SK-N-SH treated with all-trans-retinoic acid at 6 μM for 48 hours (cell line): ENCODE data around the gene LAMB1.

Experiments used
- ARNTL ChIP-seq: fragments of 450-650 bp; formaldehyde crosslinking; IDR thresholded peaks from 2 replicates; pipeline ENCODE4 v1.5.0; 2020; ENCODE audit warnings: low read depth, mild to moderate bottlenecking, moderate library complexity, borderline replicate concordance
- ESRRG ChIP-seq: fragments of 250-450 bp; sonication (Bioruptor Pico); IDR thresholded peaks from 2 replicates; pipeline ENCODE4 v1.6.1; 2021; ENCODE audit warnings: mild to moderate bottlenecking
- ISL1 ChIP-seq: fragments of 250-450 bp; sonication (Bioruptor Pico); IDR thresholded peaks from 2 replicates; pipeline ENCODE4 v2.1.2; 2022; ENCODE audit warnings: mild to moderate bottlenecking, moderate library complexity
- TCF4 ChIP-seq: fragments of 250-450 bp; sonication (Bioruptor Pico); IDR thresholded peaks from 2 replicates; pipeline ENCODE4 v1.8.0; 2021; ENCODE audit warnings: mild to moderate bottlenecking, moderate library complexity, borderline replicate concordance
- ZFP30 ChIP-seq: fragments of 450-650 bp; formaldehyde crosslinking; IDR thresholded peaks from 2 replicates; pipeline ENCODE4 v1.5.0; 2022; ENCODE audit warnings: mild to moderate bottlenecking, moderate library complexity
- TF ChIP-seq, protein P1 (sequence below): fragments of 250-450 bp; sonication (Bioruptor Pico); IDR thresholded peaks from 2 replicates; pipeline ENCODE4 v1.8.0; 2020; ENCODE audit warnings: mild to moderate bottlenecking, moderate library complexity, borderline replicate concordance
- TF ChIP-seq, protein P2 (sequence below): fragments of 250-450 bp; sonication (Bioruptor Pico); IDR thresholded peaks from 2 replicates; pipeline ENCODE4 v1.5.1; 2021; ENCODE audit warnings: mild to moderate bottlenecking, moderate library complexity

DNA sequence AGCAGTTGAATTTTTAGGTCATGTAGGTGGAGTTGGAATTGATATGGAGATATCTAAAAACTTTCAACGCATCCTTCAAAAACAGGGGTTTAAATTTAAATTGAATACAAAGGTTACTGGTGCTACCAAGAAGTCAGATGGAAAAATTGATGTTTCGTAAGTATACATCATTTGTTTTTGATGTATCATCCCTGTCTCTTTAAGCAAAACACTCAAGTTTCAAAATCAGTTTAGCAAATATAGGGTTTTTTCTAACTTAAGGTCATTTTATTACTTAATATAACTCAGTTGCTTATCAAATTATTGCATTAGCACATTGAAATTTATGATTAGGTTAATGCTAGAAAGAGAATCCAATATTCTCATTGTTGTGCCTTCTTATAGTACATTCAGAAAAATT lies 87.4 kb downstream of the LAMB1 start:
- TF ChIP-seq TCF4 (CRISPR knock-in tag) (no peak), ARNTL (CRISPR knock-in tag) (no peak), ISL1 (CRISPR knock-in tag) (no peak), ESRRG (CRISPR knock-in tag) (no peak), ZFP30 (CRISPR knock-in tag) (no peak)
- TF ChIP-seq, protein P1, sequence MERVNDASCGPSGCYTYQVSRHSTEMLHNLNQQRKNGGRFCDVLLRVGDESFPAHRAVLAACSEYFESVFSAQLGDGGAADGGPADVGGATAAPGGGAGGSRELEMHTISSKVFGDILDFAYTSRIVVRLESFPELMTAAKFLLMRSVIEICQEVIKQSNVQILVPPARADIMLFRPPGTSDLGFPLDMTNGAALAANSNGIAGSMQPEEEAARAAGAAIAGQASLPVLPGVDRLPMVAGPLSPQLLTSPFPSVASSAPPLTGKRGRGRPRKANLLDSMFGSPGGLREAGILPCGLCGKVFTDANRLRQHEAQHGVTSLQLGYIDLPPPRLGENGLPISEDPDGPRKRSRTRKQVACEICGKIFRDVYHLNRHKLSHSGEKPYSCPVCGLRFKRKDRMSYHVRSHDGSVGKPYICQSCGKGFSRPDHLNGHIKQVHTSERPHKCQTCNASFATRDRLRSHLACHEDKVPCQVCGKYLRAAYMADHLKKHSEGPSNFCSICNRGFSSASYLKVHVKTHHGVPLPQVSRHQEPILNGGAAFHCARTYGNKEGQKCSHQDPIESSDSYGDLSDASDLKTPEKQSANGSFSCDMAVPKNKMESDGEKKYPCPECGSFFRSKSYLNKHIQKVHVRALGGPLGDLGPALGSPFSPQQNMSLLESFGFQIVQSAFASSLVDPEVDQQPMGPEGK: no peak
- TF ChIP-seq, protein P2, sequence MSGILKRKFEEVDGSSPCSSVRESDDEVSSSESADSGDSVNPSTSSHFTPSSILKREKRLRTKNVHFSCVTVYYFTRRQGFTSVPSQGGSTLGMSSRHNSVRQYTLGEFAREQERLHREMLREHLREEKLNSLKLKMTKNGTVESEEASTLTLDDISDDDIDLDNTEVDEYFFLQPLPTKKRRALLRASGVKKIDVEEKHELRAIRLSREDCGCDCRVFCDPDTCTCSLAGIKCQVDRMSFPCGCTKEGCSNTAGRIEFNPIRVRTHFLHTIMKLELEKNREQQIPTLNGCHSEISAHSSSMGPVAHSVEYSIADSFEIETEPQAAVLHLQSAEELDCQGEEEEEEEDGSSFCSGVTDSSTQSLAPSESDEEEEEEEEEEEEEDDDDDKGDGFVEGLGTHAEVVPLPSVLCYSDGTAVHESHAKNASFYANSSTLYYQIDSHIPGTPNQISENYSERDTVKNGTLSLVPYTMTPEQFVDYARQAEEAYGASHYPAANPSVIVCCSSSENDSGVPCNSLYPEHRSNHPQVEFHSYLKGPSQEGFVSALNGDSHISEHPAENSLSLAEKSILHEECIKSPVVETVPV (CRISPR knock-in tag): no peak
